ENCODE measurements around the gene LEKR1. TPM values are rescaled to one million over a fixed set of nuclear protein-coding genes. Genes with fewer than 3 reads are reported as not detected.
"Not testable (repeated sequence)": the region's sequence is repeated elsewhere in the genome, so short reads cannot be mapped to it uniquely, and the experiment has no call there.

The LEKR1 gene
- total RNA-seq, 1 experiment from 2014 or later = 0.37 TPM

GRCh38 chr3:156806698-156807097, 19.5 kb upstream of the LEKR1 start:
- no peak for DNase-seq (ENCODE audit: low spot score)

- no peak for DNase-seq (ENCODE audit: low spot score)
These were observed 18.1 kb upstream of the LEKR1 start for GRCh38 chr3:156808025-156808424.

GRCh38 chr3:156811089-156811862, 14.9 kb upstream of the LEKR1 start:
- peak; percentile 36 for DNase-seq (ENCODE audit: low spot score)

- peak; percentile 91 for DNase-seq (ENCODE audit: low spot score)
These were observed 13.4 kb upstream of the LEKR1 start for GRCh38 chr3:156812521-156813335.

- DNase-seq (ENCODE audit: low spot score) = no peak
These were observed 11.9 kb upstream of the LEKR1 start for GRCh38 chr3:156814295-156814694.

GRCh38 chr3:156816091-156816793, 9.9 kb upstream of the LEKR1 start:
- DNase-seq (ENCODE audit: low spot score) = peak; percentile 40

- peak; percentile 93 for DNase-seq (ENCODE audit: low spot score)
These were observed 9.1 kb upstream of the LEKR1 start for GRCh38 chr3:156816794-156817645.

GRCh38 chr3:156817646-156818272, 8.4 kb upstream of the LEKR1 start:
- DNase-seq (ENCODE audit: low spot score) = no peak

- DNase-seq (ENCODE audit: low spot score) = peak; percentile 19
These were observed 7.9 kb upstream of the LEKR1 start for GRCh38 chr3:156818273-156818651.

- DNase-seq (ENCODE audit: low spot score) = peak; percentile 62
These were observed 7.3 kb upstream of the LEKR1 start for GRCh38 chr3:156818890-156819289.

GRCh38 chr3:156819842-156820691, 6.1 kb upstream of the LEKR1 start:
- peak; percentile 42 for DNase-seq (ENCODE audit: low spot score)

- DNase-seq (ENCODE audit: low spot score) = peak; percentile 36
These were observed 5.5 kb upstream of the LEKR1 start for GRCh38 chr3:156820692-156821080.

- DNase-seq (ENCODE audit: low spot score) = not testable (repeated sequence)
These were observed 3.4 kb upstream of the LEKR1 start for GRCh38 chr3:156822626-156823260.

- DNase-seq (ENCODE audit: low spot score) = no peak
These were observed 384 bp upstream of the LEKR1 start for GRCh38 chr3:156825795-156826143.

- no peak for DNase-seq (ENCODE audit: low spot score)
These were observed 1.0 kb downstream of the LEKR1 start for GRCh38 chr3:156826896-156827882.

GRCh38 chr3:156831006-156831405, 4.9 kb downstream of the LEKR1 start:
- DNase-seq (ENCODE audit: low spot score) = no peak

- no peak for DNase-seq (ENCODE audit: low spot score)
These were observed 8.3 kb downstream of the LEKR1 start for GRCh38 chr3:156834435-156834834.

- no peak for DNase-seq (ENCODE audit: low spot score)
These were observed 8.9 kb downstream of the LEKR1 start for GRCh38 chr3:156834962-156835535.
